HCT116 (cell line): ENCODE measurements around the gene VASH2. TPM values are rescaled to one million over a fixed set of nuclear protein-coding genes. Genes with fewer than 3 reads are reported as not detected.

Experiments used
- ATAC-seq: fragments of 200-7000 bp; cut with Tn5 transposase; 2 replicates; pipeline ENCODE4 v1.9.1; 2020; ENCODE audit warnings: mild to moderate bottlenecking, moderate library complexity
- BruUV-seq: library from RNA; stranded (reverse); fragments of 400-500 nt; replicated peaks from 2 replicates; lab custom pipeline; 2021; lab: Mats Ljungman, UMichigan
- CTCF ChIA-PET: fragments of 300-600 bp; sonication (Branson Sonifier 250); formaldehyde crosslinking; loops from one replicate; lab custom pipeline; 2021; ENCODE audit warnings: antibody characterized with exemption; lab: Charles Lee
- POLR2A ChIA-PET: fragments of 300-600, 350-600 bp; sonication (Branson Sonifier 250); formaldehyde crosslinking; loops from one replicate; lab custom pipeline; 2021; ENCODE audit warnings: antibody characterized with exemption; lab: Charles Lee
- RAD21 ChIA-PET, 2 experiments: fragments of 300-600 bp; sonication (Branson Sonifier 250); formaldehyde crosslinking; loops; one replicate each; lab custom pipeline; 2023; ENCODE audit warnings: low total read pairs in 2 of 2; ENCODE audit not compliant: uncharacterized antibody in 2 of 2, unreplicated experiment in 2 of 2, low non-redundant PET in 1 of 2; lab: Charles Lee
- DNase-seq: peaks from one replicate; pipeline ENCODE4 v3.0.0-alpha.2; 2010; ENCODE audit warnings: low read depth, low spot score
- H2AFZ ChIP-seq: fragments of 200-600 bp; shearing (Covaris generic), sonication (generic); 2 replicates; pipeline ENCODE4 v1.6.1; 2017; ENCODE audit warnings: low read depth, mixed run types, mixed read lengths, antibody characterized with exemption, low read length; ENCODE audit not compliant: poor library complexity, severe bottlenecking
- H3K27ac ChIP-seq: 2 replicates; pipeline ENCODE4 v1.5.1; 2012; ENCODE audit warnings: low read depth, low read length
- H3K27me3 ChIP-seq: fragments of 200-600 bp; sonication (generic); 2 replicates; pipeline ENCODE4 v1.6.1; 2016; ENCODE audit warnings: mixed run types, low read length, mixed read lengths; ENCODE audit not compliant: insufficient read depth
- H3K36me3 ChIP-seq, 2 experiments: fragments of 200-500 bp in 1 of 2; fragments of 200-600 bp in 1 of 2; sonication (Bioruptor generic) in 1 of 2; sonication (generic) in 1 of 2; 2 replicates each; pipeline versions ENCODE4 v1.5.1 to v1.6.1; 2014 to 2016; ENCODE audit warnings: low read length in 2 of 2, inconsistent platforms in 1 of 2, mixed read lengths in 1 of 2, mixed run types in 1 of 2; ENCODE audit not compliant: insufficient read depth in 2 of 2, control insufficient read depth in 1 of 2
- H3K4me1 ChIP-seq, 2 experiments: fragments of 200-600 bp in 1 of 2; sonication (generic) in 1 of 2; 2 replicates each; pipeline versions ENCODE4 v1.5.1 to v1.6.1; 2012 to 2017; ENCODE audit warnings: low read length in 2 of 2, inconsistent platforms in 1 of 2, mild to moderate bottlenecking in 1 of 2, mixed read lengths in 1 of 2, mixed run types in 1 of 2, moderate library complexity in 1 of 2; ENCODE audit not compliant: insufficient read depth in 2 of 2, control insufficient read depth in 1 of 2
- H3K4me2 ChIP-seq: fragments of 200-600 bp; sonication (generic); 2 replicates; pipeline ENCODE4 v1.6.1; 2017; ENCODE audit warnings: mixed run types, low read length, mixed read lengths
- H3K4me3 ChIP-seq, 2 experiments: fragments of 200-600 bp in 1 of 2; sonication (generic) in 1 of 2; replicated peaks in 1 of 2; 2 replicates each; pipeline ENCODE4 v1.5.1; 2011 to 2016; ENCODE audit warnings: low read length in 2 of 2, control low read depth in 1 of 2, low read depth in 1 of 2, mild to moderate bottlenecking in 1 of 2, mixed read lengths in 1 of 2, mixed run types in 1 of 2
- H3K79me2 ChIP-seq: fragments of 200-600 bp; sonication (generic); 2 replicates; pipeline ENCODE4 v1.6.1; 2017; ENCODE audit warnings: mild to moderate bottlenecking, mixed run types, low read length, moderate library complexity, mixed read lengths; ENCODE audit not compliant: insufficient read depth
- H3K9ac ChIP-seq: fragments of 200-600 bp; sonication (generic); 2 replicates; pipeline ENCODE4 v1.6.1; 2016; ENCODE audit warnings: low read length, mixed read lengths
- H3K9me2 ChIP-seq: fragments of 200-600 bp; sonication (generic), shearing (Covaris generic); 2 replicates; pipeline ENCODE4 v1.6.1; 2017; ENCODE audit warnings: mixed run types, mild to moderate bottlenecking, moderate library complexity; ENCODE audit not compliant: insufficient read depth
- H3K9me3 ChIP-seq, 2 experiments: fragments of 200-500 bp in 1 of 2; fragments of 200-600 bp in 1 of 2; sonication (Bioruptor generic) in 1 of 2; sonication (generic) in 1 of 2; 2 replicates each; pipeline ENCODE4 v1.6.1; 2014 to 2017; ENCODE audit warnings: low read length in 2 of 2, mixed read lengths in 2 of 2, inconsistent platforms in 1 of 2, low read depth in 1 of 2, mild to moderate bottlenecking in 1 of 2, mixed run types in 1 of 2, moderate library complexity in 1 of 2; ENCODE audit not compliant: control insufficient read depth in 1 of 2, insufficient read depth in 1 of 2
- H4K20me1 ChIP-seq: fragments of 200-600 bp; sonication (generic), shearing (Covaris generic); 2 replicates; pipeline ENCODE4 v1.6.1; 2017; ENCODE audit warnings: mixed run types, mild to moderate bottlenecking, moderate library complexity; ENCODE audit not compliant: insufficient read depth
- EGR1 ChIP-seq: IDR thresholded peaks from 2 replicates; pipeline ENCODE4 v1.6.1; 2012; ENCODE audit warnings: low read depth
- ELF1 ChIP-seq: IDR thresholded peaks from 2 replicates; pipeline ENCODE4 v1.6.1; 2012; ENCODE audit warnings: low read depth, borderline replicate concordance
- JUND ChIP-seq: IDR thresholded peaks from 2 replicates; pipeline ENCODE4 v1.6.1; 2012
- POLR2A ChIP-seq: IDR thresholded peaks from 2 replicates; pipeline ENCODE4 v1.7.0; 2011; ENCODE audit warnings: borderline replicate concordance; ENCODE audit not compliant: insufficient read depth, insufficient read length; ENCODE audit errors: extremely low read depth
- POLR2AphosphoS5 ChIP-seq: IDR thresholded peaks from 2 replicates; pipeline ENCODE4 v1.6.1; 2011; ENCODE audit warnings: mild to moderate bottlenecking, low read depth, low read length, moderate library complexity
- RAD21 ChIP-seq: IDR thresholded peaks from 2 replicates; pipeline ENCODE4 v1.6.1; 2012; ENCODE audit warnings: low read depth, mild to moderate bottlenecking
- SRF ChIP-seq: IDR thresholded peaks from 2 replicates; pipeline ENCODE4 v1.6.1; 2012; ENCODE audit warnings: low read depth
- TCF7L2 ChIP-seq: IDR thresholded peaks from 2 replicates; pipeline ENCODE4 v1.7.0; 2011; ENCODE audit warnings: borderline replicate concordance, inconsistent platforms; ENCODE audit not compliant: insufficient read depth, insufficient read length; ENCODE audit errors: extremely low read depth
- YY1 ChIP-seq: IDR thresholded peaks from 2 replicates; pipeline ENCODE4 v1.6.1; 2011; ENCODE audit warnings: low read length, low read depth, moderate library complexity, mild to moderate bottlenecking; ENCODE audit not compliant: insufficient replicate concordance; ENCODE audit errors: extremely low read depth
- ZFX ChIP-seq: fragments of 450-650 bp; IDR thresholded peaks from 2 replicates; pipeline ENCODE4 v1.6.1; 2017
- intact Hi-C: fragments of 100-400 bp; cut with micrococcal nuclease; formaldehyde crosslinking; loops from 2 replicates; pipeline ENCODE4 v1.10.0; 2022
- total RNA-seq: library from RNA; stranded (reverse); gene quantifications from one replicate; pipeline ENCODE4 v1.2.1, GENCODE V29; 2021; ENCODE audit not compliant: unreplicated experiment
- TF ChIP-seq, protein P1 (sequence below): IDR thresholded peaks from 2 replicates; pipeline ENCODE4 v1.6.1; 2011; ENCODE audit warnings: mild to moderate bottlenecking, low read length, moderate library complexity; ENCODE audit not compliant: insufficient replicate concordance; ENCODE audit errors: extremely low read depth
- TF ChIP-seq, protein P2 (sequence below): IDR thresholded peaks from 2 replicates; pipeline ENCODE4 v1.6.1; 2012
- TF ChIP-seq, protein P3 (sequence below): IDR thresholded peaks from 2 replicates; pipeline ENCODE4 v1.6.1; 2012; ENCODE audit warnings: low read depth

The VASH2 gene
- total RNA-seq, 1 experiment from 2014 or later, result 5.7 TPM

DNA sequence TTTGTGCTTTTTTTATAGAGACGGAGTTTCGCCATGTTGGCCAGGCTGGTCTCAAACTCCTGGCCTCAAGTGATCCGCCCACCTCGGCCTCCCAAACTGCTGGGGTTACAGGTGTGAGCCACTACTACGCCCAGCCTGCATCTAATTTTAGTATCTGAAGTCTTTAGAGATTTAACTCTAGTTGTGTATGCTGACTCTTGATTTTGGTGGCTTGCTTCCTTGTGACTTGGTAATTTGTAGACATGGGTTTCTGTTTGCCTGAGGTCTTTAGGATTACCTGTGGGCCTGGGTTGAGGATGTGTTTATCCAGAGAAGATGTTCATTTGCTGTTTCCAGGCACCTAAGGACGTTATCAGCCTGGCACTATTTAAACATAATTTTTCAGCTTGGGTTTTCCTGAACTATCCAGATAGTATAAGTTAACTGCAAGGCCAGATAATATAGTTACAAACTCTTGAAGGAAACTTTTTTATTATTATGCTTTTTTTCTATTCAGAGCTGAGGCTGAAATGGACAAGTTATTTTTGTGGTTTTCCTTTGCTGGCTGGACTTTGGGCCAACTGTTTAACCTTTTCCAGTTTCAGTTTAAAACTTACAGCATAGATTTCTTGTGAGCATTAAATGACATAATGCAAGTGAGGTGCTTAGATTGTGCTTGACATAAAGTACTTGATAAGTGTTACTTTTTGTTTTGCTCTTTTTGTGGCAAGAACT lies 7.5 kb upstream of the VASH2 start:
- CTCF ChIA-PET, result no interaction called here
- Histone ChIP-seq H3K79me2 (no peaks in the 10 kb centered on the region), H3K27me3 (no peaks in the 10 kb centered on the region), H3K4me2 (no peak overlapping the region), H3K4me1 (no peaks in the 10 kb centered on the region), H3K4me3 (no peak overlapping the region), H3K9me2 (no peaks in the 10 kb centered on the region), H3K9me3 (no peaks in the 10 kb centered on the region), H3K36me3 (no peaks in the 10 kb centered on the region), H4K20me1 (no peaks in the 10 kb centered on the region), H3K27ac (no peak overlapping the region), H3K9ac (no peak overlapping the region), H2AFZ (no peak overlapping the region)
- BruUV-seq, result no TSS peak
- DNase-seq, result no peak
- intact Hi-C loops, result no loop called here
- ATAC-seq, result no peak
- POLR2A ChIA-PET, result no interaction called here
- TF ChIP-seq ELF1 (no peak), RAD21 (no peak), EGR1 (no peak)
- TF ChIP-seq, protein P1, sequence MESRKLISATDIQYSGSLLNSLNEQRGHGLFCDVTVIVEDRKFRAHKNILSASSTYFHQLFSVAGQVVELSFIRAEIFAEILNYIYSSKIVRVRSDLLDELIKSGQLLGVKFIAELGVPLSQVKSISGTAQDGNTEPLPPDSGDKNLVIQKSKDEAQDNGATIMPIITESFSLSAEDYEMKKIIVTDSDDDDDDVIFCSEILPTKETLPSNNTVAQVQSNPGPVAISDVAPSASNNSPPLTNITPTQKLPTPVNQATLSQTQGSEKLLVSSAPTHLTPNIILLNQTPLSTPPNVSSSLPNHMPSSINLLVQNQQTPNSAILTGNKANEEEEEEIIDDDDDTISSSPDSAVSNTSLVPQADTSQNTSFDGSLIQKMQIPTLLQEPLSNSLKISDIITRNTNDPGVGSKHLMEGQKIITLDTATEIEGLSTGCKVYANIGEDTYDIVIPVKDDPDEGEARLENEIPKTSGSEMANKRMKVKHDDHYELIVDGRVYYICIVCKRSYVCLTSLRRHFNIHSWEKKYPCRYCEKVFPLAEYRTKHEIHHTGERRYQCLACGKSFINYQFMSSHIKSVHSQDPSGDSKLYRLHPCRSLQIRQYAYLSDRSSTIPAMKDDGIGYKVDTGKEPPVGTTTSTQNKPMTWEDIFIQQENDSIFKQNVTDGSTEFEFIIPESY, result no peak
- RAD21 ChIA-PET, result no interaction called here

DNA sequence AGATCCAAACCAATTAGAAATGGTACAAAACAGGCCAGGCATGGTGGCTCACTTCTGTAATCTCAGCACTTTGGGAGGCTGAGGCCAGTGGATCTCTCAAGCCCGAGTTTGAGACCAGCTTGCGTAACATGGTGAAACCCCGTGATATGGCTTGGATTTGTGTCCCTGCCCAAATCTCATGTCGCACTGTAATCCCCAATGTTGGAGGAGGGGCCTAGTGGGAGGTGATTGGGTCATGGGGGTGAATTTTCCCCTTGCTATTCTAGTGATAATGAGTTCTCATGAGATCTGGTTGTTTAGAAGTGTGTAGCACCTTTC lies 7.0 kb upstream of the VASH2 start:
- H3K4me1 ChIP-seq, result no peaks in the 10 kb centered on the region
- H3K9me2 ChIP-seq, result no peaks in the 10 kb centered on the region
- TF ChIP-seq POLR2AphosphoS5, result no peak
- no peak for TF ChIP-seq ZFX
- TF ChIP-seq EGR1, result no peak
- no peak for TF ChIP-seq JUND
- TF ChIP-seq RAD21, result no peak
- no peak for TF ChIP-seq SRF
- TF ChIP-seq, protein P2, sequence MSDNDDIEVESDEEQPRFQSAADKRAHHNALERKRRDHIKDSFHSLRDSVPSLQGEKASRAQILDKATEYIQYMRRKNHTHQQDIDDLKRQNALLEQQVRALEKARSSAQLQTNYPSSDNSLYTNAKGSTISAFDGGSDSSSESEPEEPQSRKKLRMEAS, result no peak
- TF ChIP-seq ELF1, result no peak
- TF ChIP-seq, protein P3, sequence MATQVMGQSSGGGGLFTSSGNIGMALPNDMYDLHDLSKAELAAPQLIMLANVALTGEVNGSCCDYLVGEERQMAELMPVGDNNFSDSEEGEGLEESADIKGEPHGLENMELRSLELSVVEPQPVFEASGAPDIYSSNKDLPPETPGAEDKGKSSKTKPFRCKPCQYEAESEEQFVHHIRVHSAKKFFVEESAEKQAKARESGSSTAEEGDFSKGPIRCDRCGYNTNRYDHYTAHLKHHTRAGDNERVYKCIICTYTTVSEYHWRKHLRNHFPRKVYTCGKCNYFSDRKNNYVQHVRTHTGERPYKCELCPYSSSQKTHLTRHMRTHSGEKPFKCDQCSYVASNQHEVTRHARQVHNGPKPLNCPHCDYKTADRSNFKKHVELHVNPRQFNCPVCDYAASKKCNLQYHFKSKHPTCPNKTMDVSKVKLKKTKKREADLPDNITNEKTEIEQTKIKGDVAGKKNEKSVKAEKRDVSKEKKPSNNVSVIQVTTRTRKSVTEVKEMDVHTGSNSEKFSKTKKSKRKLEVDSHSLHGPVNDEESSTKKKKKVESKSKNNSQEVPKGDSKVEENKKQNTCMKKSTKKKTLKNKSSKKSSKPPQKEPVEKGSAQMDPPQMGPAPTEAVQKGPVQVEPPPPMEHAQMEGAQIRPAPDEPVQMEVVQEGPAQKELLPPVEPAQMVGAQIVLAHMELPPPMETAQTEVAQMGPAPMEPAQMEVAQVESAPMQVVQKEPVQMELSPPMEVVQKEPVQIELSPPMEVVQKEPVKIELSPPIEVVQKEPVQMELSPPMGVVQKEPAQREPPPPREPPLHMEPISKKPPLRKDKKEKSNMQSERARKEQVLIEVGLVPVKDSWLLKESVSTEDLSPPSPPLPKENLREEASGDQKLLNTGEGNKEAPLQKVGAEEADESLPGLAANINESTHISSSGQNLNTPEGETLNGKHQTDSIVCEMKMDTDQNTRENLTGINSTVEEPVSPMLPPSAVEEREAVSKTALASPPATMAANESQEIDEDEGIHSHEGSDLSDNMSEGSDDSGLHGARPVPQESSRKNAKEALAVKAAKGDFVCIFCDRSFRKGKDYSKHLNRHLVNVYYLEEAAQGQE, result no peak
- no peak for TF ChIP-seq YY1
- TF ChIP-seq TCF7L2, result no peak
- TF ChIP-seq POLR2A, result no peak
- no peaks in the 10 kb centered on the region for H3K9me3 ChIP-seq
- H3K4me2 ChIP-seq, result no peak overlapping the region
- no peak overlapping the region for H3K4me3 ChIP-seq
- no peaks in the 10 kb centered on the region for H3K27me3 ChIP-seq
- H2AFZ ChIP-seq, result no peak overlapping the region
- no peak for DNase-seq
- no peaks in the 10 kb centered on the region for H3K79me2 ChIP-seq
- no peak for ATAC-seq
- RAD21 ChIA-PET, result no interaction called here
- H3K27ac ChIP-seq, result no peak overlapping the region
- H3K36me3 ChIP-seq, result no peaks in the 10 kb centered on the region
- intact Hi-C loops, result no loop called here
- no peaks in the 10 kb centered on the region for H4K20me1 ChIP-seq
- CTCF ChIA-PET, result no interaction called here
- POLR2A ChIA-PET, result no interaction called here
- no peak overlapping the region for H3K9ac ChIP-seq
- no TSS peak for BruUV-seq
